AG10803 (cell line): ENCODE measurements around the gene RRAD.

Experiments
- DNase-seq: peaks from one replicate; pipeline ENCODE4 v3.0.0; 2010; ENCODE audit warnings: low read depth
- H3K4me3 ChIP-seq: 2 replicates; pipeline ENCODE4 v1.5.1; 2011; ENCODE audit warnings: mild to moderate bottlenecking, low read length, control low read depth
- CTCF ChIP-seq: conservative IDR thresholded peaks from 2 replicates; pipeline ENCODE4 v1.5.1; 2011; ENCODE audit warnings: mild to moderate bottlenecking, low read length, control low read depth, inconsistent platforms

RRAD gene

DNA sequence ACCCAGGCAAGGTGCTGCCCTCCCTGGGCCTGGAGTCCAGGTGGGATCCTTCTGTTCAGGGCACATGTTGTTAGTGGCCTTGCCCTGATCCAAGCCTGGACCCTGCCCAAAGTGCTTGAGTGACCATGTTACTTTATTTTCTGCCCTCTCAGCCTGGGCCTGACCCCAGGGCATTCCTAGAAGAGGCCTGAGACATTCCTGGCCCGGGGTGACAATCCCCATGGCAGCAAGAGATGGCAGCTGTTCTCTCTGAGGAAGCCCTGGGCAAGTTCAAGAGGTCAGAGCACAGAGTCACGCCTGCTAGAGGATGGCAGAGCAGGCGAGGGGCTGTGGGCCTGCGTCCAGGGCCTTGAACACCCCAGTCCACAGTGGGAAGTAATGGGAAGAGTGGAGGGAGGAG is 11.6 kb downstream of the RRAD start:
- DNase-seq: no peak
- TF ChIP-seq CTCF: no peak

GRCh38 chr16:66913081-66913480 is 12.3 kb downstream of the RRAD start:
- no peak overlapping the region for H3K4me3 ChIP-seq
- TF ChIP-seq CTCF: no peak
- no peak for DNase-seq

More for the DNA sequence above, 11.6 kb downstream of the RRAD start:
- H3K4me3 ChIP-seq: no peak overlapping the region

- no peak for TF ChIP-seq CTCF
- H3K4me3 ChIP-seq: no peak overlapping the region
- DNase-seq: no peak
Measured at GRCh38 chr16:66911801-66912200, 13.5 kb downstream of the RRAD start.

DNA sequence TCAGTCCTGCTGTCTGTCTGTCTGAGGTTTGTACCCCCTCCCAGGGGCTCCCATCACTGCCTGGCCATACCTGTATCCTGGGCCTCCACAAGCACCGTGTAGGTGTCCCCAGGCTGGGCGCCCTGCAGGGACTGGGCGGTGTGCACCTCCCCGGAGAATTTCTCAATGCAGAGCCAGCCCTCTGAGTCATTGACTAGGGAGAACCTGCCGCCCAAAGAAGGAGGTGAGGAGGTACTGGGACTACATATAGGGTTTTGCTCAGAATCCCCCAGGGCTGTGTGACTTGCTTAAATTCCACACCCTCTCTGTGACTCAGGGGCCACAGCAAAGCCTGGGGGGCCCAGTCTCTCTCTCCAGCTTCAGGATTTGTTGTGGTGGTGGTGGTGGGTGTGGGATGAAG is 14.2 kb downstream of the RRAD start:
- no peak for TF ChIP-seq CTCF
- no peak overlapping the region for H3K4me3 ChIP-seq
- DNase-seq: no peak

GRCh38 chr16:66910175-66910940 is 15.0 kb downstream of the RRAD start:
- H3K4me3 ChIP-seq: no peak overlapping the region
- no peak for TF ChIP-seq CTCF
- no peak for DNase-seq

DNA sequence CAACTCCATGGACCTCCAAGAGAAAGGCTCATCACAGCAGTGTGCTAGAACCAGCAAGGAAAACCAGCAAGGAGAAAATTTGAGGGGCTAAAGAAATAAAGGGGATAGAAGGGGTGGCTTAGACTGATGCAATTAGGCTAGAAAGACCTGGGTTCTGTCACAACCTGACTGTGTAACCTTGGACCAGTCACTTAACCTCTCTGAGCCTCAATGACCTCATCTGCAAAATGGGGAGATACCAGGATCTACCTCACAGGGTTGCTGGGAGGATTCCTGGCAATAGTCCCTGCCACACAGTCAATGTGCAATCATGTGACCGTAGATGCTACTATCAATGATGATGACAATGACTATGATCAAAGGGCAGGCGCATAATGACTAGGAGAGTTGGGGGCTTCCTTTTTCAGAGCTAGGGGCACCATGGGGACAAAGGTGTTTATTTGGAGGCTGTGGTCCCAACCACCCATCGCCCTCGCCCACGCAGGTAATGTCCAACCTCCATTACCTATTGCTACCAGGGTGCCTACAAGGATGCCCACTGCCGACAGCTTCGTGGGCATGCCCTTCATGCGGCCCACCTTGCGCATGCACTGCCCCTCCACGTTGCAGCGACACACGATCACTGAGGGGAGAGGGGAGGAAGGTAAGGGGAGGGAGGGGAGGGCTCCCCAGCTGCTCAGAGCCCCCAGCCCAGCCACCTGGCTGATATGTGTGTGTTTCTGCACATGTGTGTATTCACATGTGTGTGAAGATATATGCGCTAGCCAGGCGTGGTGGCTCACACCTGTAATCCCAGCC is 16.4 kb downstream of the RRAD start:
- DNase-seq: no peak
- no peak overlapping the region for H3K4me3 ChIP-seq
- no peak for TF ChIP-seq CTCF

DNA sequence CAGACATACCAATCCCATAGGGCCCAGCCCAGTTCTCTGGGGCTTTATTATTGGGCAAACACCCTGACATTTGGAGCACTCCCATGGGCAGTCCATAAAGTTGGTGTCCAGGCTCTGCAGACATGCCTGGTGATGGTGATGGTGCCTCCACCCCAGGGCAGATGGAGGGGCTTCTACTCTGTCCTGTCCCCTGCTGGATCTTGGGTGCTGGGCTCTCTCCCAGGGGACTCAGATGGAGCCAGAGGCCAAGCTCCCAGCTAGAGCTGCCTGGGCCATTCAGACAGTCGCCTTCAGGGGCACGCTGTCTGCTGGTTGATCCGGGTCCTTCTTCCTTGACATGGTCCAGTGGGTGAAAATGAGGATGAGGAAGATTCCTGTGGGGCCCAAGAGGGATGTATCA is 17.2 kb downstream of the RRAD start:
- no peak for TF ChIP-seq CTCF
- no peak overlapping the region for H3K4me3 ChIP-seq
- DNase-seq: no peak
